ENCODE results near the gene GREM2. TPM values are rescaled to one million over a fixed set of nuclear protein-coding genes. Genes with fewer than 3 reads are reported as not detected.

GREM2 gene
- total and polyA plus RNA-seq, 2 experiments from 2014 or later, result 0.18 to 0.21 TPM

DNA sequence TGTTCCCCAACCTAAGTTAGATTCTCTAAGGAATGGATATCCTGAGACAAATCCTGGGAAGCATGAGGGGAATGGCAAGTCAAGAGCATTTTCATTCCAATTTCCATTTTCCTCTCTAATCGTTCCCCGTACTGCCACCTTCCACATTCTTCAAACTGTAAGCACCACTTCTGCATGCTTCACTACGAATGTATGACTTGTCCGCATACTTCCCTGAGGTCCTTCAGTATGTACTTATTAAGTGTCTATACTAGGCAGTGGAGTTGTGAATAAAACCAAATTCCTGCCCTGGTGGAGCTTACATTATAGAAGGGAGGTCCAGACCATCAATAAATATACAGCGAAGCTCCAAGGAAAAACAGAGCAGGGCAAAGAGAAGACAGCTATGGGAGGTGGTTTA is 154.8 kb downstream of the GREM2 start:
- Histone ChIP-seq H3K4me1 (ENCODE audit: insufficient read depth) (no peaks in the 10 kb centered on the region), H3K27me3 (ENCODE audit: insufficient read depth) (no peaks in the 10 kb centered on the region)
- H3K4me1 Mint-ChIP-seq, result no peaks in the 10 kb centered on the region

DNA sequence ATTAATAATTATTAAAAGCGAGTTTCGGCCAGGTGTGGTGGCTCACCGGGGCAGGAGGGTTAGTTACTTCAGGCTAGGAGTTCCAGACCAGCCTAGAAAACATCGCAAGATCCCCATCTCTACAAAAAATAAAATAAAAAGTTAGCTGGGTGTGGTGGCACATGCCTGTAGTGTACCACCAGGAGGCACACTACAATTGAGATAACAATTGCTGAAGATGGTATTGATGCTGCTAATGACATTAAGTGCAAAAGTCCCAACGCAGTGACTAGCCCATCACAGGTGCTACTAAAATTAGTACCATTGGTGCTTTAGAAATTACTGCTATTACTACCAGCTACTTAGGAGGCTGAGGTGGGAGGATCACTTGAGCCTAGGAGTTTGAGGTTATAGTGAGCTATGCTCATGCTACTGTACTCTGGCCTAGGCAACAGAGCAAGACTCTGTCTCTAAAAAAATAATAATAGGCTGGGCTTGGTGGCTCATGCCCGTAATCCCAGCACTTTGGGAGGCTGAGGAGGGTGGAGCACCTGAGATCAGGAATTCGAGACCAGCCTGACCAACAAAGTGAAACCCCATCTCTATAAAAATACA is 156.6 kb downstream of the GREM2 start:
- DNase-seq (ENCODE audit: low spot score) (peak; percentile 67), ATAC-seq (peak; percentile 67)
- no peaks in the 10 kb centered on the region for H3K27me3 Mint-ChIP-seq (ENCODE audit: insufficient read depth, low read depth, poor library complexity)
- no peaks in the 10 kb centered on the region for H3K4me1 Mint-ChIP-seq
- Histone ChIP-seq H3K27ac (ENCODE audit: low read depth) (no peak overlapping the region), H4K20me1 (replicated peaks; ENCODE audit: insufficient read depth) (no peaks in the 10 kb centered on the region), H3K4me1 (ENCODE audit: insufficient read depth) (no peaks in the 10 kb centered on the region), H3F3A (replicated peaks; ENCODE audit: low read depth) (no peaks in the 10 kb centered on the region), H3K4me2 (no peak overlapping the region), H3K4me3 (no peak overlapping the region), H3K36me3 (ENCODE audit: insufficient read depth) (no peaks in the 10 kb centered on the region), H3K79me2 (replicated peaks; ENCODE audit: insufficient read depth) (no peaks in the 10 kb centered on the region), H3K27me3 (ENCODE audit: insufficient read depth) (no peaks in the 10 kb centered on the region), H2AFZ (no peak overlapping the region), H3K9me2 (ENCODE audit: insufficient read depth) (no peaks in the 10 kb centered on the region)
- H3K9me3 Mint-ChIP-seq, result no peaks in the 10 kb centered on the region
- no peaks in the 10 kb centered on the region for H3K36me3 Mint-ChIP-seq (ENCODE audit: low read depth)
- no peak overlapping the region for H3K4me3 Mint-ChIP-seq
- TF ChIP-seq, protein P1, sequence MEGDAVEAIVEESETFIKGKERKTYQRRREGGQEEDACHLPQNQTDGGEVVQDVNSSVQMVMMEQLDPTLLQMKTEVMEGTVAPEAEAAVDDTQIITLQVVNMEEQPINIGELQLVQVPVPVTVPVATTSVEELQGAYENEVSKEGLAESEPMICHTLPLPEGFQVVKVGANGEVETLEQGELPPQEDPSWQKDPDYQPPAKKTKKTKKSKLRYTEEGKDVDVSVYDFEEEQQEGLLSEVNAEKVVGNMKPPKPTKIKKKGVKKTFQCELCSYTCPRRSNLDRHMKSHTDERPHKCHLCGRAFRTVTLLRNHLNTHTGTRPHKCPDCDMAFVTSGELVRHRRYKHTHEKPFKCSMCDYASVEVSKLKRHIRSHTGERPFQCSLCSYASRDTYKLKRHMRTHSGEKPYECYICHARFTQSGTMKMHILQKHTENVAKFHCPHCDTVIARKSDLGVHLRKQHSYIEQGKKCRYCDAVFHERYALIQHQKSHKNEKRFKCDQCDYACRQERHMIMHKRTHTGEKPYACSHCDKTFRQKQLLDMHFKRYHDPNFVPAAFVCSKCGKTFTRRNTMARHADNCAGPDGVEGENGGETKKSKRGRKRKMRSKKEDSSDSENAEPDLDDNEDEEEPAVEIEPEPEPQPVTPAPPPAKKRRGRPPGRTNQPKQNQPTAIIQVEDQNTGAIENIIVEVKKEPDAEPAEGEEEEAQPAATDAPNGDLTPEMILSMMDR (conservative IDR thresholded peaks at IDR 0.05; ENCODE audit: low read depth in 2 of 2), result peak; percentile 72 to 79
- no peak for TF ChIP-seq ZNF114 (CRISPR knock-in tag; IDR thresholded peaks at IDR 0.05)
- no peak for TF ChIP-seq ZNF331 (CRISPR knock-in tag; IDR thresholded peaks at IDR 0.05; ENCODE audit: low read depth)
- TF ChIP-seq, protein P2, sequence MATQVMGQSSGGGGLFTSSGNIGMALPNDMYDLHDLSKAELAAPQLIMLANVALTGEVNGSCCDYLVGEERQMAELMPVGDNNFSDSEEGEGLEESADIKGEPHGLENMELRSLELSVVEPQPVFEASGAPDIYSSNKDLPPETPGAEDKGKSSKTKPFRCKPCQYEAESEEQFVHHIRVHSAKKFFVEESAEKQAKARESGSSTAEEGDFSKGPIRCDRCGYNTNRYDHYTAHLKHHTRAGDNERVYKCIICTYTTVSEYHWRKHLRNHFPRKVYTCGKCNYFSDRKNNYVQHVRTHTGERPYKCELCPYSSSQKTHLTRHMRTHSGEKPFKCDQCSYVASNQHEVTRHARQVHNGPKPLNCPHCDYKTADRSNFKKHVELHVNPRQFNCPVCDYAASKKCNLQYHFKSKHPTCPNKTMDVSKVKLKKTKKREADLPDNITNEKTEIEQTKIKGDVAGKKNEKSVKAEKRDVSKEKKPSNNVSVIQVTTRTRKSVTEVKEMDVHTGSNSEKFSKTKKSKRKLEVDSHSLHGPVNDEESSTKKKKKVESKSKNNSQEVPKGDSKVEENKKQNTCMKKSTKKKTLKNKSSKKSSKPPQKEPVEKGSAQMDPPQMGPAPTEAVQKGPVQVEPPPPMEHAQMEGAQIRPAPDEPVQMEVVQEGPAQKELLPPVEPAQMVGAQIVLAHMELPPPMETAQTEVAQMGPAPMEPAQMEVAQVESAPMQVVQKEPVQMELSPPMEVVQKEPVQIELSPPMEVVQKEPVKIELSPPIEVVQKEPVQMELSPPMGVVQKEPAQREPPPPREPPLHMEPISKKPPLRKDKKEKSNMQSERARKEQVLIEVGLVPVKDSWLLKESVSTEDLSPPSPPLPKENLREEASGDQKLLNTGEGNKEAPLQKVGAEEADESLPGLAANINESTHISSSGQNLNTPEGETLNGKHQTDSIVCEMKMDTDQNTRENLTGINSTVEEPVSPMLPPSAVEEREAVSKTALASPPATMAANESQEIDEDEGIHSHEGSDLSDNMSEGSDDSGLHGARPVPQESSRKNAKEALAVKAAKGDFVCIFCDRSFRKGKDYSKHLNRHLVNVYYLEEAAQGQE (IDR thresholded peaks at IDR 0.05; ENCODE audit: unreplicated experiment), result no peak
- TF ChIP-seq, protein P3, sequence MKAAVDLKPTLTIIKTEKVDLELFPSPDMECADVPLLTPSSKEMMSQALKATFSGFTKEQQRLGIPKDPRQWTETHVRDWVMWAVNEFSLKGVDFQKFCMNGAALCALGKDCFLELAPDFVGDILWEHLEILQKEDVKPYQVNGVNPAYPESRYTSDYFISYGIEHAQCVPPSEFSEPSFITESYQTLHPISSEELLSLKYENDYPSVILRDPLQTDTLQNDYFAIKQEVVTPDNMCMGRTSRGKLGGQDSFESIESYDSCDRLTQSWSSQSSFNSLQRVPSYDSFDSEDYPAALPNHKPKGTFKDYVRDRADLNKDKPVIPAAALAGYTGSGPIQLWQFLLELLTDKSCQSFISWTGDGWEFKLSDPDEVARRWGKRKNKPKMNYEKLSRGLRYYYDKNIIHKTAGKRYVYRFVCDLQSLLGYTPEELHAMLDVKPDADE (IDR thresholded peaks at IDR 0.05), result no peak
- no peak overlapping the region for H3K27ac Mint-ChIP-seq

More for the DNA sequence above, 154.8 kb downstream of the GREM2 start:
- H3K36me3 Mint-ChIP-seq (ENCODE audit: low read depth), result no peaks in the 10 kb centered on the region
- TF ChIP-seq ZNF331 (CRISPR knock-in tag; IDR thresholded peaks at IDR 0.05; ENCODE audit: low read depth), result no peak
- no peak for TF ChIP-seq EZH2phosphoT487 (IDR thresholded peaks at IDR 0.05; ENCODE audit: unreplicated experiment)
- TF ChIP-seq, protein P1 (conservative IDR thresholded peaks at IDR 0.05; ENCODE audit: low read depth in 2 of 2), result no peak
- no peak for TF ChIP-seq JUNB (IDR thresholded peaks at IDR 0.05; ENCODE audit: unreplicated experiment)
- no peak for TF ChIP-seq ZNF114 (CRISPR knock-in tag; IDR thresholded peaks at IDR 0.05)
- TF ChIP-seq POLR2AphosphoS5 (IDR thresholded peaks at IDR 0.05; ENCODE audit: low read depth), result no peak
- TF ChIP-seq, protein P3 (IDR thresholded peaks at IDR 0.05), result no peak
- no peak for TF ChIP-seq NANOG (IDR thresholded peaks at IDR 0.05; ENCODE audit: borderline replicate concordance)
- H3K4me2 ChIP-seq, result no peak overlapping the region
- no peaks in the 10 kb centered on the region for H3K36me3 ChIP-seq (ENCODE audit: insufficient read depth)
- DNase-seq (ENCODE audit: low spot score) (no peak), ATAC-seq (no peak)
- H3K4me3 ChIP-seq, result no peak overlapping the region
- H3F3A ChIP-seq (replicated peaks; ENCODE audit: low read depth), result no peaks in the 10 kb centered on the region
- no peak overlapping the region for H3K27ac ChIP-seq (ENCODE audit: low read depth)
- no peaks in the 10 kb centered on the region for H3K27me3 Mint-ChIP-seq (ENCODE audit: insufficient read depth, low read depth, poor library complexity)
- no peak overlapping the region for H2AFZ ChIP-seq
- no peak overlapping the region for H3K4me3 Mint-ChIP-seq
- no peaks in the 10 kb centered on the region for H3K9me2 ChIP-seq (ENCODE audit: insufficient read depth)
- no peaks in the 10 kb centered on the region for H3K79me2 ChIP-seq (replicated peaks; ENCODE audit: insufficient read depth)
- no peaks in the 10 kb centered on the region for H4K20me1 ChIP-seq (replicated peaks; ENCODE audit: insufficient read depth)
- no peaks in the 10 kb centered on the region for H3K9me3 Mint-ChIP-seq
- no peak overlapping the region for H3K27ac Mint-ChIP-seq
